HepG2 (cell line): Measurements from ENCODE around the gene TMEM151A. TPM values are rescaled to one million over a fixed set of nuclear protein-coding genes. Genes with fewer than 3 reads are reported as not detected.
A peak's percentile ranks its signal among the peaks of the same experiment; 100 is the strongest.

Experiments
- BRD4 ChIP-seq: sonication (generic); formaldehyde crosslinking; IDR thresholded peaks from 2 replicates; pipeline ENCODE4 v1.4.0; 2020; ENCODE audit warnings: missing genetic modification reagents
- CREM ChIP-seq, 2 experiments: sonication (generic) in 1 of 2; formaldehyde crosslinking in 1 of 2; IDR thresholded peaks; 2 replicates each; pipeline versions ENCODE4 v1.4.0 to v1.6.1; 2016 to 2020; ENCODE audit warnings: antibody characterized with exemption in 1 of 2, mild to moderate bottlenecking in 1 of 2, missing genetic modification reagents in 1 of 2
- FOSL2 ChIP-seq: sonication (generic); formaldehyde crosslinking; IDR thresholded peaks from 2 replicates; pipeline ENCODE4 v1.4.0; 2020; ENCODE audit warnings: missing genetic modification reagents
- MTF1 ChIP-seq: sonication (generic); formaldehyde crosslinking; IDR thresholded peaks from 2 replicates; pipeline ENCODE4 v1.5.0; 2020; ENCODE audit warnings: missing genetic modification reagents
- NFE2L2 ChIP-seq: fragments of 150-350 bp; IDR thresholded peaks from 2 replicates; pipeline ENCODE4 v1.6.1; 2014; ENCODE audit warnings: low read length
- PHF8 ChIP-seq: sonication (generic); formaldehyde crosslinking; IDR thresholded peaks from 2 replicates; pipeline ENCODE4 v1.5.0; 2020; ENCODE audit warnings: missing genetic modification reagents
- TRIM24 ChIP-seq: sonication (generic); formaldehyde crosslinking; IDR thresholded peaks from 2 replicates; pipeline ENCODE4 v1.8.0; 2022; ENCODE audit warnings: mild to moderate bottlenecking, missing genetic modification reagents
- ZNF234 ChIP-seq: sonication (generic); formaldehyde crosslinking; conservative IDR thresholded peaks from 2 replicates; pipeline ENCODE4 v1.5.1; 2020; ENCODE audit warnings: mild to moderate bottlenecking, missing genetic modification reagents
- ZNF333 ChIP-seq: sonication (generic); formaldehyde crosslinking; IDR thresholded peaks from 2 replicates; pipeline ENCODE4 v1.4.0; 2020; ENCODE audit warnings: mild to moderate bottlenecking, missing genetic modification reagents, borderline replicate concordance
- ZNF530 ChIP-seq: sonication (generic); formaldehyde crosslinking; IDR thresholded peaks from 2 replicates; pipeline ENCODE4 v1.5.0; 2020; ENCODE audit warnings: low read depth, mild to moderate bottlenecking, missing genetic modification reagents
- polyA plus RNA-seq, 8 experiments: library from polyadenylated mRNA; depleted of rRNA in 3 of 8; stranded (reverse) in 7 of 8; unstranded in 1 of 8; fragments of >200 nt; fragmentation: Illumina TruSeq in 4 of 8; extraction: Trizol in 4 of 8; gene quantifications; 2 replicates each; pipeline versions ENCODE4 v1.2.1 to v1.2.3, GENCODE V29; 2011 to 2016; ENCODE audit warnings: low read depth in 4 of 8, missing spikeins in 1 of 8, mixed read lengths in 1 of 8; ENCODE audit not compliant: insufficient read depth in 1 of 8
- total RNA-seq, 5 experiments: library from RNA; depleted of rRNA; stranded (reverse); fragments of >200 nt; fragmentation: Illumina TruSeq; extraction: Trizol; gene quantifications; 2 replicates each; pipeline ENCODE4 v1.2.3, GENCODE V29; 2016; ENCODE audit warnings: low read depth in 1 of 5
- TF ChIP-seq, protein P1 (sequence below): sonication (generic); formaldehyde crosslinking; IDR thresholded peaks from 2 replicates; pipeline ENCODE4 v1.5.0; 2020; ENCODE audit warnings: mild to moderate bottlenecking, missing genetic modification reagents, borderline replicate concordance
- TF ChIP-seq, protein P2 (sequence below): sonication (generic); formaldehyde crosslinking; IDR thresholded peaks from 2 replicates; pipeline ENCODE4 v1.4.0; 2020; ENCODE audit warnings: missing genetic modification reagents, borderline replicate concordance
- TF ChIP-seq, protein P3 (sequence below): sonication (generic); formaldehyde crosslinking; conservative IDR thresholded peaks from 2 replicates; pipeline ENCODE4 v1.4.0; 2020; ENCODE audit warnings: missing genetic modification reagents
- TF ChIP-seq, protein P4 (sequence below): sonication (generic); formaldehyde crosslinking; IDR thresholded peaks from 2 replicates; pipeline ENCODE4 v1.5.0; 2020; ENCODE audit warnings: mild to moderate bottlenecking, low read depth, missing genetic modification reagents, borderline replicate concordance
- TF ChIP-seq, protein P5 (sequence below): sonication (generic); formaldehyde crosslinking; IDR thresholded peaks from 2 replicates; pipeline ENCODE4 v1.4.0; 2020; ENCODE audit warnings: mild to moderate bottlenecking, missing genetic modification reagents

TMEM151A gene
- total and polyA plus RNA-seq, 2 of the 13 experiments (the other 11 are each of a cell fraction or from before 2014, with no cell fraction given), result 0.18 to 0.33 TPM

DNA sequence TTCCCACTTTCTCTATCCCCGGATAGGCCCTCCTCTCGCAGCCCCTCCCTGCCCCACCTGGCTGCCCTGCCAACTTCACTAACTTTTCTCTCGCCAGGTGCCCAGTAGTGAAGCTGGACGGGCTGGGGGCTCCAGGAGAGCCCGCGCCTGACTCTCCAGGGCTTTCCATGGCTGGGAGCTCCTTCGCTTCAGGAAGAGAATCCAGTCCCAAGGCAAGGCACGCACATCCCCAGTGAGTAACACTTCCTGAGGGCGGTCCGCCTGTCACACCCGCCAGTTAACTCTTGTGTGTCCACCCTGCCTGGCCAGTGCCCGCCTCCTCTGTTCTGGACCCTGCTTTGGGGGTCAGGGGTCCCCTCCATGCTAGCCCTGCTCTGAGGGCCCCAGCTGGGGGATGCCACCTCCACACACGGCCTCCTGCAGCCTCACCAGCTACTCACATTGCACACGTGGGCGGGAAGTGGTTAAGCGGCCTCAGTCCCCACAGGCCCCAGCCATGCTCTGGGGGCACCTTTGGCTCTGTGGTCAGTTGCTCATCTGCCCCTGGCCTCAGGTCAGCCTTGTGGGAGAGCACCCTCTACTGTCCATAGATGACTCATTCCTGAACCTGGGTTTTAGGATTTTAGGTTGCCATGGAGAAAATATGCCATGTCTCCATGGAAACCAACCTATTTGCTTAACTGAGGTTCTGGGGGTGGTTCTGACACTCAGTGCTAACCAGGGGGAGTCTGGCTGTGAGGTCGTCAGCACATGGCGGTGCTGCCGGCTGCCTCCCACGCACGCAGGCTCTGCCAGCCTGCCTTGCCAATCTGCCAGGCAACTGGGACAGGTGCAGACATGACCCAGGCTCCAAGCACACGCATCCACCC lies 44.8 kb downstream of the TMEM151A start, which contains the start of gene RIN1 (continued):
- TF ChIP-seq, protein P1, sequence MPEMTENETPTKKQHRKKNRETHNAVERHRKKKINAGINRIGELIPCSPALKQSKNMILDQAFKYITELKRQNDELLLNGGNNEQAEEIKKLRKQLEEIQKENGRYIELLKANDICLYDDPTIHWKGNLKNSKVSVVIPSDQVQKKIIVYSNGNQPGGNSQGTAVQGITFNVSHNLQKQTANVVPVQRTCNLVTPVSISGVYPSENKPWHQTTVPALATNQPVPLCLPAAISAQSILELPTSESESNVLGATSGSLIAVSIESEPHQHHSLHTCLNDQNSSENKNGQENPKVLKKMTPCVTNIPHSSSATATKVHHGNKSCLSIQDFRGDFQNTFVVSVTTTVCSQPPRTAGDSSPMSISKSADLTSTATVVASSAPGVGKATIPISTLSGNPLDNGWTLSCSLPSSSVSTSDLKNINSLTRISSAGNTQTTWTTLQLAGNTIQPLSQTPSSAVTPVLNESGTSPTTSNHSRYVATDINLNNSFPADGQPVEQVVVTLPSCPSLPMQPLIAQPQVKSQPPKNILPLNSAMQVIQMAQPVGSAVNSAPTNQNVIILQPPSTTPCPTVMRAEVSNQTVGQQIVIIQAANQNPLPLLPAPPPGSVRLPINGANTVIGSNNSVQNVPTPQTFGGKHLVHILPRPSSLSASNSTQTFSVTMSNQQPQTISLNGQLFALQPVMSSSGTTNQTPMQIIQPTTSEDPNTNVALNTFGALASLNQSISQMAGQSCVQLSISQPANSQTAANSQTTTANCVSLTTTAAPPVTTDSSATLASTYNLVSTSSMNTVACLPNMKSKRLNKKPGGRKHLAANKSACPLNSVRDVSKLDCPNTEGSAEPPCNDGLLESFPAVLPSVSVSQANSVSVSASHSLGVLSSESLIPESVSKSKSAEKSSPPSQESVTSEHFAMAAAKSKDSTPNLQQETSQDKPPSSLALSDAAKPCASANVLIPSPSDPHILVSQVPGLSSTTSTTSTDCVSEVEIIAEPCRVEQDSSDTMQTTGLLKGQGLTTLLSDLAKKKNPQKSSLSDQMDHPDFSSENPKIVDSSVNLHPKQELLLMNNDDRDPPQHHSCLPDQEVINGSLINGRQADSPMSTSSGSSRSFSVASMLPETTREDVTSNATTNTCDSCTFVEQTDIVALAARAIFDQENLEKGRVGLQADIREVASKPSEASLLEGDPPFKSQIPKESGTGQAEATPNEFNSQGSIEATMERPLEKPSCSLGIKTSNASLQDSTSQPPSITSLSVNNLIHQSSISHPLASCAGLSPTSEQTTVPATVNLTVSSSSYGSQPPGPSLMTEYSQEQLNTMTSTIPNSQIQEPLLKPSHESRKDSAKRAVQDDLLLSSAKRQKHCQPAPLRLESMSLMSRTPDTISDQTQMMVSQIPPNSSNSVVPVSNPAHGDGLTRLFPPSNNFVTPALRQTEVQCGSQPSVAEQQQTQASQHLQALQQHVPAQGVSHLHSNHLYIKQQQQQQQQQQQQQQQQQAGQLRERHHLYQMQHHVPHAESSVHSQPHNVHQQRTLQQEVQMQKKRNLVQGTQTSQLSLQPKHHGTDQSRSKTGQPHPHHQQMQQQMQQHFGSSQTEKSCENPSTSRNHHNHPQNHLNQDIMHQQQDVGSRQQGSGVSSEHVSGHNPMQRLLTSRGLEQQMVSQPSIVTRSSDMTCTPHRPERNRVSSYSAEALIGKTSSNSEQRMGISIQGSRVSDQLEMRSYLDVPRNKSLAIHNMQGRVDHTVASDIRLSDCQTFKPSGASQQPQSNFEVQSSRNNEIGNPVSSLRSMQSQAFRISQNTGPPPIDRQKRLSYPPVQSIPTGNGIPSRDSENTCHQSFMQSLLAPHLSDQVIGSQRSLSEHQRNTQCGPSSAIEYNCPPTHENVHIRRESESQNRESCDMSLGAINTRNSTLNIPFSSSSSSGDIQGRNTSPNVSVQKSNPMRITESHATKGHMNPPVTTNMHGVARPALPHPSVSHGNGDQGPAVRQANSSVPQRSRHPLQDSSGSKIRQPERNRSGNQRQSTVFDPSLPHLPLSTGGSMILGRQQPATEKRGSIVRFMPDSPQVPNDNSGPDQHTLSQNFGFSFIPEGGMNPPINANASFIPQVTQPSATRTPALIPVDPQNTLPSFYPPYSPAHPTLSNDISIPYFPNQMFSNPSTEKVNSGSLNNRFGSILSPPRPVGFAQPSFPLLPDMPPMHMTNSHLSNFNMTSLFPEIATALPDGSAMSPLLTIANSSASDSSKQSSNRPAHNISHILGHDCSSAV (CRISPR knock-in tag), result no peak
- TF ChIP-seq BRD4 (CRISPR knock-in tag) (no peak), ZNF333 (CRISPR knock-in tag) (no peak), CREM (IDR thresholded peaks at IDR 0.05) (peak; percentile 61; the same call in 1 of the 2 replicates), CREM (CRISPR knock-in tag; IDR thresholded peaks at IDR 0.05) (no peak), ZNF530 (CRISPR knock-in tag) (no peak), PHF8 (CRISPR knock-in tag) (peak; percentile 51; the same call in 1 of the 2 replicates), TRIM24 (CRISPR knock-in tag) (no peak), FOSL2 (CRISPR knock-in tag) (peak; percentile 95), NFE2L2 (no peak), MTF1 (CRISPR knock-in tag) (no peak), ZNF234 (CRISPR knock-in tag) (no peak)
- TF ChIP-seq, protein P2, sequence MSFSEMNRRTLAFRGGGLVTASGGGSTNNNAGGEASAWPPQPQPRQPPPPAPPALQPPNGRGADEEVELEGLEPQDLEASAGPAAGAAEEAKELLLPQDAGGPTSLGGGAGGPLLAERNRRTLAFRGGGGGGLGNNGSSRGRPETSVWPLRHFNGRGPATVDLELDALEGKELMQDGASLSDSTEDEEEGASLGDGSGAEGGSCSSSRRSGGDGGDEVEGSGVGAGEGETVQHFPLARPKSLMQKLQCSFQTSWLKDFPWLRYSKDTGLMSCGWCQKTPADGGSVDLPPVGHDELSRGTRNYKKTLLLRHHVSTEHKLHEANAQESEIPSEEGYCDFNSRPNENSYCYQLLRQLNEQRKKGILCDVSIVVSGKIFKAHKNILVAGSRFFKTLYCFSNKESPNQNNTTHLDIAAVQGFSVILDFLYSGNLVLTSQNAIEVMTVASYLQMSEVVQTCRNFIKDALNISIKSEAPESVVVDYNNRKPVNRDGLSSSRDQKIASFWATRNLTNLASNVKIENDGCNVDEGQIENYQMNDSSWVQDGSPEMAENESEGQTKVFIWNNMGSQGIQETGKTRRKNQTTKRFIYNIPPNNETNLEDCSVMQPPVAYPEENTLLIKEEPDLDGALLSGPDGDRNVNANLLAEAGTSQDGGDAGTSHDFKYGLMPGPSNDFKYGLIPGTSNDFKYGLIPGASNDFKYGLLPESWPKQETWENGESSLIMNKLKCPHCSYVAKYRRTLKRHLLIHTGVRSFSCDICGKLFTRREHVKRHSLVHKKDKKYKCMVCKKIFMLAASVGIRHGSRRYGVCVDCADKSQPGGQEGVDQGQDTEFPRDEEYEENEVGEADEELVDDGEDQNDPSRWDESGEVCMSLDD, result no peak; the same call in 1 of the 2 replicates
- TF ChIP-seq, protein P3, sequence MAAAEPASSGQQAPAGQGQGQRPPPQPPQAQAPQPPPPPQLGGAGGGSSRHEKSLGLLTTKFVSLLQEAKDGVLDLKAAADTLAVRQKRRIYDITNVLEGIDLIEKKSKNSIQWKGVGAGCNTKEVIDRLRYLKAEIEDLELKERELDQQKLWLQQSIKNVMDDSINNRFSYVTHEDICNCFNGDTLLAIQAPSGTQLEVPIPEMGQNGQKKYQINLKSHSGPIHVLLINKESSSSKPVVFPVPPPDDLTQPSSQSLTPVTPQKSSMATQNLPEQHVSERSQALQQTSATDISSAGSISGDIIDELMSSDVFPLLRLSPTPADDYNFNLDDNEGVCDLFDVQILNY (CRISPR knock-in tag), result no peak
- TF ChIP-seq, protein P4, sequence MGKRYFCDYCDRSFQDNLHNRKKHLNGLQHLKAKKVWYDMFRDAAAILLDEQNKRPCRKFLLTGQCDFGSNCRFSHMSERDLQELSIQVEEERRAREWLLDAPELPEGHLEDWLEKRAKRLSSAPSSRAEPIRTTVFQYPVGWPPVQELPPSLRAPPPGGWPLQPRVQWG (CRISPR knock-in tag), result no peak
- TF ChIP-seq, protein P5, sequence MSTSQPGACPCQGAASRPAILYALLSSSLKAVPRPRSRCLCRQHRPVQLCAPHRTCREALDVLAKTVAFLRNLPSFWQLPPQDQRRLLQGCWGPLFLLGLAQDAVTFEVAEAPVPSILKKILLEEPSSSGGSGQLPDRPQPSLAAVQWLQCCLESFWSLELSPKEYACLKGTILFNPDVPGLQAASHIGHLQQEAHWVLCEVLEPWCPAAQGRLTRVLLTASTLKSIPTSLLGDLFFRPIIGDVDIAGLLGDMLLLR (CRISPR knock-in tag), result no peak
